GM19193 (cell line): Measurements from ENCODE around the gene ITGB5.

ENCODE experiments used
- POLR2A ChIP-seq: IDR thresholded peaks from 4 replicates; pipeline ENCODE4 v1.6.1; 2011; ENCODE audit not compliant: insufficient read depth, insufficient read length; ENCODE audit errors: extremely low read depth

The ITGB5 gene

GRCh38 chr3:124730129-124730940 lies 156.8 kb downstream of the ITGB5 start, which contains the start of gene UMPS:
Gene UMPS (plus strand): TSS chr3:124730452. CDS start chr3:124730472, 20 bp downstream.
- TF ChIP-seq POLR2A, result peak; percentile 94

GRCh38 chr3:124722589-124722988 lies 164.6 kb downstream of the ITGB5 start:
- no peak for TF ChIP-seq POLR2A

GRCh38 chr3:124714223-124714853 lies 172.8 kb downstream of the ITGB5 start:
- TF ChIP-seq POLR2A, result no peak
